GM12878 (cell line): ENCODE data around the gene ZNF627. TPM values are rescaled to one million over a fixed set of nuclear protein-coding genes. Genes with fewer than 3 reads are reported as not detected.

Source experiments
- CBFB ChIP-seq: IDR thresholded peaks from 2 replicates; pipeline ENCODE4 v1.6.1; 2016; ENCODE audit warnings: antibody characterized with exemption, low read depth
- FOS ChIP-seq: IDR thresholded peaks from 3 replicates; pipeline ENCODE4 v1.6.1; 2011; ENCODE audit warnings: borderline replicate concordance; ENCODE audit not compliant: insufficient read length; ENCODE audit errors: extremely low read depth
- KAT2A ChIP-seq: conservative IDR thresholded peaks from 2 replicates; pipeline ENCODE4 v1.6.1; 2011; ENCODE audit warnings: low read depth, low read length; ENCODE audit not compliant: control insufficient read depth
- POLR2A ChIP-seq: IDR thresholded peaks from 2 replicates; pipeline ENCODE4 v1.6.1; 2011; ENCODE audit warnings: low read depth, mild to moderate bottlenecking, low read length
- RB1 ChIP-seq: fragments of 450-650 bp; formaldehyde crosslinking; IDR thresholded peaks from 2 replicates; pipeline ENCODE4 v1.6.1; 2017; ENCODE audit warnings: mild to moderate bottlenecking, borderline replicate concordance
- SMARCA5 ChIP-seq: fragments of 450-650 bp; IDR thresholded peaks from 2 replicates; pipeline ENCODE4 v1.6.1; 2017; ENCODE audit warnings: mild to moderate bottlenecking
- STAT1 ChIP-seq: fragments of 450-650 bp; conservative IDR thresholded peaks from 2 replicates; pipeline ENCODE4 v1.6.1; 2014; ENCODE audit warnings: antibody characterized with exemption, mild to moderate bottlenecking
- polyA plus RNA-seq, 11 experiments: library from polyadenylated mRNA; depleted of rRNA in 4 of 11; unstranded in 6 of 11; stranded (reverse) in 5 of 11; fragments of >200 nt; fragmentation: Nextera tagmentation in 4 of 11; fragmentation: Illumina TruSeq in 1 of 11; extraction: Ambion mirVana in 4 of 11; extraction: Trizol in 1 of 11; gene quantifications; 1 replicate in 1 of 11; 2 replicates in 10 of 11; pipeline versions ENCODE4 v1.2.1 to v1.2.3, GENCODE V29; 2011 to 2016; ENCODE audit warnings: inconsistent platforms in 2 of 11, missing spikeins in 2 of 11, low read depth in 1 of 11
- total RNA-seq, 4 experiments: library from RNA; depleted of rRNA in 3 of 4; stranded (reverse); fragments of >200 nt in 3 of 4; fragmentation: Illumina TruSeq in 1 of 4; extraction: Trizol in 1 of 4; gene quantifications; 2 replicates each; pipeline versions ENCODE4 v1.2.1 to v1.2.3, GENCODE V29; 2013 to 2021
- TF ChIP-seq, protein P1 (sequence below): IDR thresholded peaks from 2 replicates; pipeline ENCODE4 v1.6.1; 2011; ENCODE audit warnings: borderline replicate concordance, low read depth, mild to moderate bottlenecking, moderate library complexity, low read length; ENCODE audit not compliant: insufficient read depth, poor library complexity, severe bottlenecking

Gene ZNF627
- total and polyA plus RNA-seq, 10 of the 15 experiments (the other 5 are each of a cell fraction or from before 2014, with no cell fraction given) = 5.1 to 13.7 (median 10.2) TPM

DNA sequence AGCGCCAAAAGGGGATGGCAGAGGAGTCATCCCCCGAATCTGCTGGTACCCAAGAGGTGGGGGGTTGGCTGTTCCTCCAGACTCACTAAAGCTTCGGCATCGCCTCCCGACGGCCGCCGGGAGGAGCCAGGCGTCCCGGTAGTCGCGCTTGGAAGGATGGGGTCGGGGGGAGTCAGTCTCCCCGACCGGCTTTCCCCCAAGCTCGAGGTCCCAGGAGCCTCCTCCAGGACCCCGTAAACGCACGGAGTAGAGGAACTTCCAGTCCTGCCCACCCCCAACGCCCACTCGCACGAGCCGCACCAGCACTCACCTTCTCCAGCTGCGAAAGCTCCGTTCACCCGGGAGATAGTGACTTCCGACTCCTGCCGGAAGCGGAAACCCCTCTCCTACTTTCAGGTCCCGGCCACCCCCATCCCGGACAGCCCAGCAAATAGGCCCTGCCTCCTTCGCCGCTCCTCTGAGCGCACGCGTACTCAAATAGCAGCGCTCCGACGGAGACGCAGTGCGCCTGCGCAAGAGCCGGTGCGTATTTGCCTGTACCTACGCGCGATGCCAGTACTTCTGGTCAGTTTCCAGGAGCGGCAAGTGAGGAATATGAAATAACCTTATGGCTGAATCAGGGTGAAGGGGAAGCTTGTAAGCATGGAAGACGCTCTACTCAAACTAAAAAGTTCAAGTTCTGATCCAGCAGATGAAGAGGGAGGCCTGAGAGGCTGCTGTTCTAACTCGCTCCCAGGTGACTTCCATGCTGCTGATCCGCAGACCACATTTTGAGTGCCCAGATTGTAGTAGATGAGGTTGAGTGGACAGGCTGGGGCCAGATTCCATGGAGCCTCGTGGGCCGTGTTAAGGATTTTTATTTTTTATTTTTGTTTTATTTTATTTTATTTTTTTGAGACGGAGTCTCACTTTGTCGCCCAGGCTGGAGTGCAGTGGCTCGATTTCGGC, 38.1 kb upstream of the ZNF627 start, which contains the start of gene ELOF1 (continued):
- TF ChIP-seq, protein P1, sequence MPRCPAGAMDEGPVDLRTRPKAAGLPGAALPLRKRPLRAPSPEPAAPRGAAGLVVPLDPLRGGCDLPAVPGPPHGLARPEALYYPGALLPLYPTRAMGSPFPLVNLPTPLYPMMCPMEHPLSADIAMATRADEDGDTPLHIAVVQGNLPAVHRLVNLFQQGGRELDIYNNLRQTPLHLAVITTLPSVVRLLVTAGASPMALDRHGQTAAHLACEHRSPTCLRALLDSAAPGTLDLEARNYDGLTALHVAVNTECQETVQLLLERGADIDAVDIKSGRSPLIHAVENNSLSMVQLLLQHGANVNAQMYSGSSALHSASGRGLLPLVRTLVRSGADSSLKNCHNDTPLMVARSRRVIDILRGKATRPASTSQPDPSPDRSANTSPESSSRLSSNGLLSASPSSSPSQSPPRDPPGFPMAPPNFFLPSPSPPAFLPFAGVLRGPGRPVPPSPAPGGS = no peak
- TF ChIP-seq POLR2A (peak; percentile 89), CBFB (peak; percentile 38; the same call in 1 of the 2 replicates), RB1 (0 out of 2 replicates have a peak, but pooled peaks have one; percentile 54), KAT2A (no peak), SMARCA5 (no peak), STAT1 (0 out of 2 replicates have a peak, but pooled peaks have one; percentile 65), FOS (no peak)
